Measurements from ENCODE around the gene IL1RL2.

IL1RL2 gene

DNA sequence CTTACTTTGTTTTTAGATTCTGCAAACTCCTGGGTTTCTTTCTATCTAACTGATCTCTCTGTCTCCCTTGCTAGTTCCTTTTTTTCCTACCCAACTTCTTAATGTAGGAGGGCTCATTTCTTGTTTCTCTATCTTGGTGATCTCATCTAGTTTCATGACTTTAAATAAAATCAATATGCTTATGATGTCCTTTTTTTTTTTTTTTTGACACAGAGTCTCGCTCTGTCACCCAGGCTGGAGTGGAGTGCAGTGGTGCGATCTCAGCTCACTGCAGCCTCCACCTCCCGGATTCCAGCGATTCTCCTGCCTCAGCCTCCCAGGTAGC, 82.3 kb downstream of the IL1RL2 start:
- no peak for DNase-seq

DNA sequence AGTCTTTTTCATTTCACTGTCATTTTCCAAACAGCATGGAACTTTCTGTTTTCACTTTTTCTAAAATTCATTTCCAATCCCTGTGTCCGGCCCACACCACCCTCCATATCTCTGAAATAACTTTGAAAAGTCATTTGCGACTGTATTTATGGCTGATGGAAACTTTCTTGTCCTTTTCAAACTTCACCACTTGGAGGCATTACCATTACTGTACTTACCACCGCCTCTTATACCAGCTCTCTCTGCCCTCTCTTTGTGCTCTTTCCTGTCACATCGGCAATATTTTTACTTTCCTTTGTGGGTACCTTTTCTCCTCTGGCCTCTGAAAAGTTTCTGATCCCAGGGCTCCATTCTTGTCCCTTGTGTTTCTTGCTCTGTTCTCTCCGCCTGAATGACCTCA, 85.0 kb downstream of the IL1RL2 start:
- peak; percentile 24 for DNase-seq

DNA sequence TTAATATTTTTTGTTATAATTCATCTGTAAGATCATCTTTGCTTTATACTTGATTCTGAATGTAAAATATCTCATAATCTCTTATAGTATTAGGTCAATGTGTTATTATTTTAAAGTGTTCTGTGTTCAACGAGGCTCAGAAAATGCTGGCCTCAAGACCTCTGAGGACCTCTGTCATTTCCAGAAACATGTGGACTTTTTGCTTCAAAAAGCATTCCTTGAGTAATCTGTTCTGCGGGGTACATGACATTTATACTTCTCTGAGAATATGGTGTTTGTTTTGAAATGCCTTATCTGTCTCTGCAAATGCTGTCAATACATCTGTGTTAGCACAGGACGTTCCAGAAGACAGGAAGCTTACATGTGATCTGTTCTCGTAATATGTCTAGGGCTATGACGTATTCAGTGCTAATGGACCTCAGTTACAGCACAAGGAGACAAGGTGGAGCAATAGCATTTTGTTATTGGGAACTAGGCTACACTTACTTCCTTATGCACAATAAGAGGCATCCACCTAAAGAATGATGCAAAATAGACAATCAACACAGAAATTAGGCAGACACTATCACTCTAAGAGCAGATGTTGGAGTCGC, 86.9 kb downstream of the IL1RL2 start:
- no peak for DNase-seq

DNA sequence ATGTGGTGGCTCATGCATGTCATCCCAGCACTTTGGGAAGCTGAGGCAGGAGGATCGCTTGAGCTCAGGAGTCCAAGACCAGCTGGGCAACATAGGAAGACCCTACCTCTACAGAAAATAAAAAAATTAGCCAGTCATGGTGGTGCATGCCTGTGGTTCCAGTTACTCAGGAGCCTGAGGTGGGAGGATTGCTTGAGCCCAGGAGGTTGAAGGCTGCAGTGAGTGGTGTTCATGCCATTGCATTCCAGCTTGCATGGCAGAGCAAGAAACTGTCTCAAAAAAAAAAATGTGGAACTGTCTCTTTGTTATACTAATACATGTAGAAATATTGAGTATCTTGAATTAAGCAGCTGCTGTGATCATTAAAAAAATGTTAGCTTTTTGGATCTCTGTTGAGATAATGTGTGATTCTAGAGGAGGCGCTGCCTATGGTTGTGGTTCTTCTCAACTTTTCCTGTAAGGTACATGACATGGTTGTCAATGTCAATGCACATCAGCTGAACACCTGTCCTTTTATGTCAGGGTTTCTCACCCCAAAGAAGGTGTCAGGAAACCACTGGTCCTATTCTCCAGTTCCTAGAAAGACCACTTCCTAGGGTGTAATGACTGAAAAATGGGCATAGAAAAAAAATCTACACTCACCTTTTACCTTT, 89.9 kb downstream of the IL1RL2 start:
- no peak for DNase-seq

DNA sequence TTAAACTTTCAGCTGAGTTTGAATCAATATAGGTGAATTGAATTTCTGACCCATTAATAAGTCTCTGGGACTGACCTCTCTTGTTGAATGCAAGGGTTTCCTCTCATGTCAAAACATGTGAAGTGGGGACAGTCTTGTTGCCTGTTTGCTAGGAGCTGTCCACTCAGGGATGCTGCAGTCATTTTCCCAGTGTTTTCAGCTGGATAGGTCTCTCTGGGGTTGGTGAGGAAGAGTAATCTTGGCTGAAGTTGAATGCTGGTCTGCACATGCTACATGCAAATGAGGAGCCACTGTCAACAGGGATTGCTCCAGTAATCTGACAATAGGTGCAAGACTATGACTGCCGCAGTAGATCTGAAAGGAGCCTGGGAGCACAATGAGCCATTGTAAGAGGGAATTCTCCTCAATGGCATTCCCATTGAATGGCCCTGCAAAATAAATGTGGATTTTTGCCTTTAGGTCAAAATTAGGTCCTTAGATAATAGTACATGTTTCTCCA, 90.4 kb downstream of the IL1RL2 start:
- no peak for DNase-seq

DNA sequence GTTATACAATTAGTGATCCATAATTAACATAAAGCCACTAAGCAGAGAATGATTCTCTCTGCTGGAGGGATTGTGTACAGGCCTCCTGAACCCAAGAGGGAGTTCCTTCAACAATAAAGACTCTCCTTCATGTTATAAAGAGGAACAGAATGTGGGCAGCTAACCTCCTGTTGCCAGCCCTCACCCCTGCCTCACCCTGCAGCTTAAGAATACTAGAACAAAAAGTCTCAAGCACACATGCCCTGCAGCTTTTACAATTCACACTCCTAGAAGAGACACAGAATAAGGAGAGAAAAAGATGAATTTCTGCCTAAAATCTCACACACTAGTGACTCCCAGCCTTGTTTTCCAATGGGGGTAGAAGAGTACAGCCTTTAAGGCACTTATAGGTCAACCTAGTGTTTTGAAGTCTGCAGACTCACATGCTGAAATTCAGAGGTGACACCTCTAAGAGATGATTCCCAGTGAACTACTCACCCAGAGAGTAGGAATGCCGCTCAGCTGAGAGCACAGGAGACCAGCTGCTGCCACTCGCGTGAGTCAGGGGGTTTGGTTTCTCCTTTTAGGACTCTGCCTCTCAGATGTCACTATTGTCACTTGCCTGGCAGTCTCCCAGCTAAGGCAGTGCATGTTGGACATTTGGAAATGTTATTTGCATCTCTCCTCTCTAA, 92.0 kb downstream of the IL1RL2 start:
- no peak for DNase-seq

DNA sequence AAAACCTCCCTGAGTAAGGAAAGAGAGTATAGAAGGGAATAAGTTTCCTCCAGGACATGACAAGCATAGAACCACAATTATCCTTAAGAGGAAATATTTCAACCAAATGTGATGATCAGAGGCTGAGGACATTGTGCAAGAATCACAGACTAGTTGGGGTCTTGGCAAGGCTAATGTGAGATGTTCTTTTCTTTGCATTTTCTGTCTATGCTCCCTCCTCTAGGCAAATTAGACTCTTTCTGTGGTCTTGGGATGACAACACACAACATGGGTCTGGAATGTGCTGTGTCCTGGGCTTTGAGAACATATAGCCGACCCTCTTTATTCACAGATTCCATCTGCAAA, 92.5 kb downstream of the IL1RL2 start:
- DNase-seq, result no peak

DNA sequence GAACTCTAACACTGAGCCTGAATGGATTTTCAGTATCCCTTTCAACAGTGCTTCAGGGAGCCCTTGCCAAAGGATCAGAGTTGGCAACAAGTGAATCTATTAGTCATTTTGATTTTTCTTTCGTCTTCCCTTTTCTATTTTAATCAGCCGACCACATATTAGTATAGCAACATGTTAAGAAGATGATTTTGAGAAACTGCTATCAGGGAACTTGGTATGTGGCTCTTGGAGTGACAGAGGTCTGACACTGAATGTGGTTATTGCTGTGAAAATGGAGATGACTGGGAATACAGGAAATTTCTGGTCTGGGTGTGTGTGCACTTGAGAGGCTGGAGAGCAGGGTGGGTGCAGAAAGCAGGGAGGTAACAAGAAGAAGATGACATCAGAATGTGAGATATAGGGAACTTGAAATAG, 95.9 kb downstream of the IL1RL2 start:
- no peak for DNase-seq

DNA sequence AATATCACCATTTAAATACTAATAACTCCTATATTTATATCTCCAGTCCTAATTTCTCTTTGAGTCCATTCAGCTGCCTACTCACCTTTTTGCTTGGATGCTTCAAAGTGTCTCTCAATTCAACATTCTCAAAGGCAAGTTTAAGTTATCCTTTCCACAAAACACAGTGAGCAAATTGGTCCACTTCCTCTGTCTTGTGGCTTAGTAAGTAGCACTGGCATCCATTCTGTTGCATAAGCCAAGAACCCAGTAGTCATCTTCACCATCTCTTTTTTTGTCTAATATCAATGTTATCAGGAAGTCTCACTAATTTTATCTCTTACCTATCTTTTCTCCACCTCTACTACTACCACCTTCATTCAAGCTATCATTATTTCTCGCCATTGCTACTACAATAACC, 97.2 kb downstream of the IL1RL2 start:
- no peak for DNase-seq

DNA sequence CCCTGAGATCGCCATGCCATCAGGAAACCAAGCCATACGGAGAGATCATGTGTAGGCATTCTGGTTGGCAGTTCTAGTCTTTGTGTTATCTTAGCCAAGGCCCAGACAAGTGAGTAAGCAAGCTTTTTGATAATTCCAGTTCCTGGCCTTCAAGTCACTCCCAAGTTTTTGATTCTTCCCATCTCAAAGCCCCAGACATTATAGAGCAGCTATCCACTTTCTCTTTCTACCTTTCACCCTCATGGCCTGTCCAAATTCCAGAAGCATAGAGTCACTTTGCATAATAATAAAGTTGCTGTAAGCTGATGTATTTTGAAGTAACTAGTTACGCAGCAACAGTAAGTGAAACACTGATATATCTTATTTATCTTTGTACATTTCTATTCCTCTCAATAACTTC, 97.8 kb downstream of the IL1RL2 start:
- DNase-seq, result no peak

DNA sequence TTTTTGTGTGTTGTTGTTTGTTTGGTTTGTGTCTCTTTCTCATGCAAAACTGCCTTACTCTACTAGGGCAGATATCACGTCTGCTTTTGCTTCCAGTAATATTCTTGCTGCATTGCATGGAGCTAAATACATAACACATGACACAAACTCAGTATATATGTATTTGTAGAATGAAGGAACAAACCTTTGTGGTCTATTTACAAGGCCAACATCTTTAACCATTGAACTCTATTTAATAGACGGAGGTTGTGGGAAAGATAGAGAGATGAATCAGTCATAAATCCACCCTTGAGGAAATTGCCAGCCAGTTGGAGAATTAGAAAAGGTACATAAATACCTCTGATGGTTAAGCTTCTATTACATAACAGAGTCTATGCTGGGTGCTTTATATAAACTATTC, 98.5 kb downstream of the IL1RL2 start:
- no peak for DNase-seq

DNA sequence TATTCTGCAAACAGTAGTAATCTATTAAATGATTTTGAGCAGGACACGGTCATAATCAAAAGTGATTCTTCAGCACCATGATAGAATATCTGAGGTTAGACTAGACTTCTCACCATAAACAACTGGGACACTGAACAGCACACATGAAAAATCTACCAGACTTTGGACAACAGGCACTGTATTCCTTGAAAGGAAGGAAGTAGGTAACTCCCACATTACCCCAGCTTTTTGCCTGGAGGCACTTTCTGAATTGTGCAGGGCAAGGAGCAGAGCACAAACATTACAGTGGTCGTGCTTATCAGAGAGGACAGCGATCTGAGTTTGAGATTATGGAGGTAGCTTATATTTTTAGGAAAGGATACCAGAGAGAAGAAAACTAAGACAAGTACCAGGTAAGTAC, 99.2 kb downstream of the IL1RL2 start:
- no peak for DNase-seq

DNA sequence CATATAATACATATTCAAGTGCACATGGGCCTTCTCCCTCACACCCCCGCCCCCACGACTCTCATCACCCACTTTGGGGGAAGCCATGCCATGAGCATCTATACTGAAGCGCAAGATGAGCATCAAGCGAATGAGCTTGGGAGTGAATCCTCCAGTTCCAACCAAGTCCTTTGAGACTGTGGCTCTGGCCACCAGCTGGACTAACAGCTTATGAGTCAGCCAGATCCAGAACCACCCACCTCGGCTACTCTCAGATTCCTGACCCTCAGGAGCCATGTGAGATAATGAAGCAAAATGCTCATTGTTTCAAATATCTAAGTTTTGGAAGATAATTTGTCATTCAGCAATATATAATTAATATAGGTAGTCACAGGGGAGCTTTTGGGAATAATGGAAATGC, 102.3 kb downstream of the IL1RL2 start:
- DNase-seq, result no peak
